Progenitor cell of endocrine pancreas (in vitro differentiated cells): Measurements from ENCODE around the gene COMT. TPM values are rescaled to one million over a fixed set of nuclear protein-coding genes. Genes with fewer than 3 reads are reported as not detected.

Experiments
- DNase-seq: peaks from one replicate; pipeline ENCODE4 v3.0.0; 2021; ENCODE audit warnings: low spot score; ENCODE audit not compliant: unreplicated experiment
- H3K27ac Mint-ChIP-seq: 2 replicates; pipeline ENCODE4 v1.8.0; 2021; ENCODE audit warnings: mild to moderate bottlenecking, moderate library complexity, mixed read lengths
- H3K27me3 Mint-ChIP-seq: 2 replicates; pipeline ENCODE4 v1.8.0; 2021; ENCODE audit warnings: mixed read lengths
- H3K36me3 Mint-ChIP-seq: 2 replicates; pipeline ENCODE4 v1.8.0; 2022; ENCODE audit warnings: mixed read lengths; ENCODE audit not compliant: insufficient read depth
- H3K4me1 Mint-ChIP-seq: 2 replicates; pipeline ENCODE4 v1.8.0; 2021; ENCODE audit warnings: low read depth, mixed read lengths
- H3K4me3 Mint-ChIP-seq: 2 replicates; pipeline ENCODE4 v1.8.0; 2021; ENCODE audit warnings: low read depth, mild to moderate bottlenecking, moderate library complexity, mixed read lengths
- H3K9me3 Mint-ChIP-seq: 2 replicates; pipeline ENCODE4 v1.8.0; 2021; ENCODE audit warnings: low read depth, mixed read lengths
- CTCF ChIP-seq: fragments of 200-600 bp; sonication (generic); IDR thresholded peaks from one replicate; pipeline ENCODE4 v1.5.0; 2021; ENCODE audit warnings: antibody characterized with exemption, mild to moderate bottlenecking; ENCODE audit not compliant: unreplicated experiment
- total RNA-seq: library from RNA; stranded (reverse); gene quantifications from 2 replicates; pipeline ENCODE4 v1.2.1, GENCODE V29; 2021

The COMT gene
- total RNA-seq, 1 donor from 2014 or later = 48.7 TPM

GRCh38 chr22:19929586-19930550, 11.7 kb upstream of the COMT start:
- no peaks in the 10 kb centered on the region for H3K36me3 Mint-ChIP-seq
- no peaks in the 10 kb centered on the region for H3K4me1 Mint-ChIP-seq
- no peak for TF ChIP-seq CTCF
- H3K27me3 Mint-ChIP-seq = no peaks in the 10 kb centered on the region
- DNase-seq = no peak
- no peak overlapping the region for H3K27ac Mint-ChIP-seq
- no peaks in the 10 kb centered on the region for H3K9me3 Mint-ChIP-seq
- no peak overlapping the region for H3K4me3 Mint-ChIP-seq

GRCh38 chr22:19930551-19931486, 10.8 kb upstream of the COMT start:
- Mint-ChIP-seq H3K4me1 (no peaks in the 10 kb centered on the region), H3K9me3 (peaks cover 6% of the 10 kb centered on the region), H3K36me3 (peaks cover 6% of the 10 kb centered on the region), H3K27me3 (no peaks in the 10 kb centered on the region), H3K4me3 (no peak overlapping the region), H3K27ac (peak overlapping the region; percentile 38)
- DNase-seq = no peak
- no peak for TF ChIP-seq CTCF

- Mint-ChIP-seq H3K36me3 (peaks cover 11% of the 10 kb centered on the region), H3K27ac (no peak overlapping the region), H3K4me3 (no peak overlapping the region), H3K9me3 (peaks cover 13% of the 10 kb centered on the region), H3K27me3 (no peaks in the 10 kb centered on the region), H3K4me1 (no peaks in the 10 kb centered on the region)
- no peak for TF ChIP-seq CTCF
- DNase-seq = no peak
Measured at GRCh38 chr22:19931514-19931913, 10.1 kb upstream of the COMT start.

- no peak for DNase-seq
- no peak overlapping the region for H3K27ac Mint-ChIP-seq
- H3K9me3 Mint-ChIP-seq = peaks cover 18% of the 10 kb centered on the region
- no peak overlapping the region for H3K4me3 Mint-ChIP-seq
- no peaks in the 10 kb centered on the region for H3K4me1 Mint-ChIP-seq
- H3K36me3 Mint-ChIP-seq = peaks cover 19% of the 10 kb centered on the region
- TF ChIP-seq CTCF = no peak
- no peaks in the 10 kb centered on the region for H3K27me3 Mint-ChIP-seq
Measured at GRCh38 chr22:19932367-19933206, 9.0 kb upstream of the COMT start.
